Limb (tissue), 2 donors: Measurements from ENCODE around the gene NRAP.

Experiments used
- DNase-seq, 2 donors: peaks; one replicate each; pipeline ENCODE4 v3.0.0-alpha.2; 2016; ENCODE audit errors: extremely low spot score in 2 of 2

NRAP gene

DNA sequence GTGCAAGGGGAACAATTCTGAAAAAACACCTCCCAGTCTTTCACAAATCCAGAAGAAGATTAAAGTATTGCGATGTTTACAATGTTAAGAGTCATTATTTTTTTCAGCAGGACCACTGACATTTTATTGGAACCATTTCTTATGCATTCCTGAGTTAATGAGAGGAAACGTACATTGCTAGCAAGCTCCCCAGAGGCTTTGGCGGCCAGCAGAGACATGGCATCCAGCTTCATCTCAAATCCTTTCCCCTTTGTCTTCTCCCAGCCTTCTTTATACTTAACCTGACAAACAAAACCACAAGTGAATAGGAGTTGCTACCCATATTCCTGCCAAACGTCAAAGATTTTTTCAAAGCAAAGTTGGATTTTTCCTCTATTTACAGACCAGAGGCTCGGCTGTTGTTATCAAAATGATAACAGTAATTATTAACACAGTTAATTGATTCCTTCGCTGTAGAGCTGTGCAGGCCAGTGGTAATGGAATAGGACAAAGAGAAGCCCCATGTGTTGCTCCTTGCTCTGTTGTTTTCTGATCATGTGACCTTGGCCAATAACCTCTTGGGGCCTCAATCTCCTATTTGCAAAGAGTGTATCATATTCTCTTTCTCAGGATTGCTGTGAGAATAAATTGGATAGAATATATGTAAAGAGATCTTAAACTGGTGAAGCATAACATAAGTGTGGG, 32.0 kb downstream of the NRAP start:
- no peak for DNase-seq

DNA sequence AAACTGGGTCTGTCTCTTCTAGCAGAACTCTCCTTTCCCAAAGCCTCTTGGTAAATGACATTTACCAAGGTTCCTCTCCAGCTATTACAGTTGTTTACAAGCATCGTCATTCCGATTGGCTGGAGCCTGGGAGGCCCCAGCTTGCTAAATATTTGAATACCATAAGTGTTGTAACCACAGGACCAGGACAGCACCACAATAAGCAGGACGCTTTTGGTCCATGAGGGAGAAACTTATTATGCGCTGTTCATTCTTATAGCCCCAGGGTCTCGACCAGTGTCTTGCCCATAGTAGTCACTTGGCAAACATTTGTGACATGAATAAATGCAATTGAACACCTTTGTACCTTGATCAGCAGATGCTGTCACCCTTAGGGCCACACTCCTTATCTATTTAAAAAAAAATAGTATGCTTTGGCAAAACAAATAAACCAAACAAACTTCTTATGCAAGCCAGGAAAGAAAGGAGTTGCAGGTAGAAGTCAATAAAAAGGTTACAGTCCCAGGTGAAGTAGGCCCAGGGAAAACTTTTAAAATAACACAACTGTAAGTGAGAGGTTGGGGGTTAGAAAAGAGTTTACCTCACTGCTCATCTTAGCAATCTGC, 32.8 kb downstream of the NRAP start:
- no peak for DNase-seq

DNA sequence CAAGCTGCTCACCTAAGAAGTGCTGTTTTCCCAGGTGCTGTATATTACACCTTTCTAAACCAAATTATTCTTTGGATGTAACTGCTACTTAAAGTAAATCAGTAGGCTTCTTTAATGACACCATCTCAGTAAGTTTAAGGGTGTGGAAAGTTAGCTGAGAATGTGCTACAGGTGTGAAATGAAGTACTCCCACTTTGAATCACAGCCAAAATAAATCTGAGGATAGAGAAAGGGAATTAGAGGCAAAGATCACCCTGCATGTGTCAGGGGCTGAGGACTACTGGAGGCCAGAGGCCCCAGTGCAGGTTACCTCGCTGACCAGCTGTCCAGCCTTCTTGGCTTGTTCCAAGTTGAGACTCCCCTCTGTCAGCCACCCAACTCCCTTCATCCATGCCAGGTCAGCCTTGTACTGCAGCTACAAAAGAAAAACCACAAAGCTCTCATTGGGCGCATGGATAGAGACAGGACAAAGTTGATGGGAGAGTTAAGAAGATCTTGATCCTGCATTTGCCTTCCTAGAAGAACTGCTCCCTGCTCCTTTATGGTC, 35.2 kb downstream of the NRAP start:
- no peak for DNase-seq

- no peak for DNase-seq
Measured at GRCh38 chr10:113627836-113628235, 36.0 kb downstream of the NRAP start.

DNA sequence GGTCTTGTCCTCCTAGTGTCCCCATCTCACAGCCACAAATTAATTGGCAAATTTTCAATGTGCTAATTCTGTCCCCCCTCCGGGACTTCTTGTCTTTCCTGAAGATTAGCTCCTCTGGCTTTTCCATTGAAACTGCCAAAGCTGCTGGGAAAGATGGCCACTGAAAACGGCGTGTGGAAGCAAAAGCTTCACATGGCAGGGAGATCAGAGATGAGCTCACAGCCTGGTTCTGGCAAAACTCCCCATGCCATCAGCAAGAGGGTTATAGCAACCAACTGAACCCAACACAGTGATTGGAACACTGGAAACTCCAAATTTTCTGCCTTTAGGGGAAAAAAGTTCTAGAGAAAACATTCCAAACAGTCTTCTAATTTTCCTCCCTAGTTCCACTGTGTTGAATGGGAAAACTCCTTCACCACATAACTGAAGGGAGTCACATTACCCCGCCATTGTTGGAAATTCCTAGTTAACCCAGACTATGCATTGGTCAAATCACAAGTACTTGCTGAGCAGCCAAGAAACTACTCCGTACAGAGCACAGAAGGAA, 37.0 kb downstream of the NRAP start:
- DNase-seq, result peak in 1 of 2 donors; percentile 11

GRCh38 chr10:113625461-113626186, 38.2 kb downstream of the NRAP start:
- DNase-seq, result no peak

DNA sequence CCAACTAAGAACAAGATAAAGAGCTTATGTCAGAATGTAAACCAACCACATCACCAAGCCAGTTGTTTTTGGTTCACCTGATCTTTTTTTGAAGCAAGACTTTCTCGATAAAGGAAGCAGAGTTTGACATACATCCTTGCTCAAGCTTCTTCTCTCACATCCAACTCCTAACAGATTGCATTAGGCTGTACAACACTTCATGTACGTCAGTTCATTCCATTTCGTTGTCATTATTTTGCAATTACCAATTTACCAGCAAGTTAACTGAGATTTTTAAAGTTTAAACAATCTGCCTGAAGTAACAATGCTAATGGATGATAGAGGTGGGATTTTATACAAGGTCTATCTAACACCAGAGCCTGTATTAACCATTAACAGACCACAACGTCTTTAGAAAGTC, 41.0 kb downstream of the NRAP start:
- no peak for DNase-seq

DNA sequence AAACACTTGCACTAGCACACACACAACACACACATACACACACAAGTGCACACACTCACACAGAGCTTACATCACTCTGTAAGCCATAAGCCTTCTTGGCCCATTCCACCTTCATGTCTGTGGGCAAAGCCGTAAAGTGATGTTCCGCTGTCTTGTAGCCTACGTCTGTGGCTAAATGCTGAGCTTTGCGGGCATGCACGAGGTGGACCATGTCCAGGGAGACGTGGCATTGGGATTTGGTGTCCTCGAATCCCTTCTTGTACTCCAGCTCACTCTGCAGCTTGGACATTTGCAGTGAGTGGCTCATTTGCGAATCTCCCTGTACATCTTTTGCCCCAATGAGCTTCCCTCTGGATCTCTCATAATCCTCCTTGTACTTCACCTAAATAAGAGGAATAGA, 42.0 kb downstream of the NRAP start:
- DNase-seq, result no peak

GRCh38 chr10:113620936-113621335, 42.9 kb downstream of the NRAP start:
- no peak for DNase-seq

GRCh38 chr10:113620511-113620910, 43.3 kb downstream of the NRAP start:
- no peak for DNase-seq

DNA sequence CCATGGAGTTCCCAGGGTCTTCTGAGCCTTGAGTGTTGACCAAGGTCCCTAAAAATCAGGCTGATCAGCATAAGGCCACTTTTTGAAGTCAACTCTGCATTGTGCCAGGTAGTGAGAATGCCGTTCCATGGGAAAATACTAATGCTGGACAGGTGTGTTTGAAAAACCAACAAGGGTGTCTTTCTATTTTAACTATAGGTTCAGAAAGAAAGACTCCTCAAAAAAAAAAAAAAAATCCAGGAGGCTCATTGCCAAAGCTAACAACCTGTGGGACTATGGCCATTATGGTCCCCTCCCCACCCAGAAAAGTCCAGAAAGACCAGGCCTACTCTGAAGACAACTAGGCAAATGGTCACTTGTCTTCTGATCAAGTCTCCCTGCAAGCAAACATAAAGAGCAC, 44.4 kb downstream of the NRAP start:
- no peak for DNase-seq

DNA sequence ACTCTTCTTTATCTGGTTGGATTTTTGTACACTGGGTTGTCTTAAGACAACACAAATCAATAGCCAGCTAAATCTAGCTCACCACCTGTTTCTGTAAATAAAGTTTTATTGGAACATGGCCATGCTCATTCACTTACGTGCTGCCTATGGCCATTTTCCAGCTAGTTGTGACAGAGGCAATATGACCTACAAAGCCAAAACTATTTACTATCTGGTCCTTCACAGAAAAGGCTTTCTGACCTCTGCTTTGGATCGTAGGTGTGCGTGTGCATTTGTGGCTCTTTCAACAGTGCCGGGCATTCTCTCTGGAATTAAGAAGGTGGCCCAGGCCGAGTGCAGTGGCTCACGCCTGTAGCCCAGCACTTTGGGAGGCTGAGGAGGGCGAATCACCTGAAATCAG, 45.5 kb downstream of the NRAP start:
- DNase-seq, result no peak

DNA sequence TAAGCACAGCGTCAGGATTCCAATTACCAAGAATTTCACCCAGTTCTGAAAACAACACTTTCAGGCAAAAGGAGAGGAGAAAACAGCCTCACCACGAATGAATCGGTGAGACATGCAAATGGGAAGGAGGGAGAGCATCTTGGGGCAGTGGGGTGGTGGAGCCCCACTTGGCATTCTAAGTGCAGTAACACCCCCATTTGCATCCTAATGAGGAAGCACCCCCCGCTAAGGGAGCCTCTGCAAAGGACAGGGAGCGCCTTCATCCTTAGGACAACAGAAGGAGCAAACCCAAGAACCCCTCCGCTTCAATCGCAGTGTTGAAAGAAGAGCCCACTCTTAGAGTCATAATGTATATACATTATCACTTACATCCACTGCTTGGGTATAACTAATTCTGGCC, 46.8 kb downstream of the NRAP start:
- no peak for DNase-seq

GRCh38 chr10:113616244-113617074, 47.4 kb downstream of the NRAP start:
- no peak for DNase-seq

DNA sequence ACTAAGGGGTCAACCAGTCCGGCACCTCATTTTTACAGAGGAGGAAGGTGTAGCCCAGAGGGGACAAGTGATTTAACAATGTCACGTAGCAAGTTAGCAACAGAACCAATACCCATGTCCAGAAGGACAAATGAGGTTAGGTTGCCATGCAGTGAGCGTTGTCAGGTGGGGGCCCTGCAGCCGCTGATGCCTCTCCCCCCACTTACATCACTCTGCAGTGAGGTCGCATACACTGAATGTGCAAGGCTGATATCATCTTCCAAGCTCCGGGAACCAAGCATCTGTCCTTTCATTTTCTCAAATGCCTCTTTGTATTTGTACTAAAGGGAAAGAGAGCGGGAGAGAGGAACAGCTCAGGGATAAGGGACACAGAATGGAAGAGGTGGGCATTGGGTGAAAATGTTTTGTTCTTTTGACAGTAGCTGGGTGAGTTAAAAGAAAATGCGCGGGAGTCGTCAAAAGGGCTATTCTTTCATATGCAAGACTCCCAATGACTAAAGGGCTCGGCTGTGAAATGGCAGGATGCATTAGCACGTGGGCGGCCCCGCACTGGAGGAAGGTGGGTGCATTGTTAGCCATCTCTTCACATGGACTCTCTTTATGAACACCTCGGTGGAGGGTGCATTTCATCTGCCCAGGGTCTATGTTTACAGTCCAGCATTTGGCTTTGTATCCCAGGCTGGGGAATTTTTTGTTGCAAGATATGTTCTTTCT, 49.7 kb downstream of the NRAP start:
- no peak for DNase-seq

DNA sequence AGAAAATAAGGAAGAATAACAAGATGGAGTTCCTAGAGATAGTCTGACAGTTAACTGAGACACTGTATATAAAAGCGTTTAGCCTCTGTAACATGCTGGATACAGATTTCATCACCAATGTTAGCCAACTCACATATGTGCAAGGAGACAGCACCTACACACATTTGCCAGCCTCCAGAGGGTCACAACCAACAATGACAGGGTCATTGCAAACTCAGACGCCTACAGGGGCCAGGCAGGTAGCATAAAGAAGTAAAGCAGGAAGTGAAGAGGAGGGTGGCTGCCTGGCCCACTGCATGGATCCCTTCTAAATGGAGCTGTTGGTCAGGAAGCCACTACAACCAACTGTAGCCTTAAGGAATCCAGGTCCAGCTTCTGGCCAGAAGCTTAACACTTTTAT, 50.4 kb downstream of the NRAP start:
- DNase-seq, result no peak

DNA sequence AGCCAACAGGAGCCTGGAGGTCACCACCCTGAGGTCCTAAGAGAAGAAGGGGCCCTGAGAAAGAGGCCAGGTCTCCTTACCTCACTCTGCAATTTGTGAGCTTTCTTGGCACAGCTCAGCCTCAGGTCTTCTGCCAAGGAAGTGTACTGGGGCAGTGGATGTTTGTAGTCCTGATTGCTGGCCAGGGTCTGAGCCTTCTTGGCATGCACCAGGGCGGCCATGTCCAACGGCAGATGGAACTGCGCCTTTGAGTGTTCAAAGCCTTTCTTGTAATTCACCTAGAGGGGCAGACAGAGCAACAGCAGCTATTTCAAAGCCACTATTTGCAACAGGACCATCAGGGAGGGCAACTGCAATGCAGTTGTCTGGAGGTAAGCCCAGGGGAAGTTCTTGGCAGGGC, 51.7 kb downstream of the NRAP start:
- DNase-seq, result no peak

- no peak for DNase-seq
Measured at GRCh38 chr10:113610631-113611601, 52.9 kb downstream of the NRAP start.

DNA sequence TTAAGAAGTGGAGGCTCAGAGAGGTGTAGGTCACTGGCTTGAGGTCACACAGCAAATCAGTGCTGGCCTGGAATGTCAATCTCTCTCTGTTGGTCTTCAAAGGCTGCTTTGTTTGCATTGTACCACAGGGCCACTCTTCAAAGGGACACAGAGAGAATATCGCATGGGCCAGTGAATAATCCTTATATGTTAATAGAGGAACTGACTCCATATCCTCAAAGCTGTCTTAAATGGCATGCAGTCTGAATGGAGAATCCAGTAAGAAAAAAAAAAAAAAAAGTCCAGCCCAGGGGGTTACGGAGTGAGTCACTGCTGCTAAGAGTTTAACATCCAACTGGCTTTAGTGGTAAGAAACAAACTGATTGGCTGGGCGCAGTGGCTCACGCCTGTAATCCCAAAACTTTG, 54.1 kb downstream of the NRAP start:
- no peak for DNase-seq
